Measurements from ENCODE around the gene SLC11A1.

DNA sequence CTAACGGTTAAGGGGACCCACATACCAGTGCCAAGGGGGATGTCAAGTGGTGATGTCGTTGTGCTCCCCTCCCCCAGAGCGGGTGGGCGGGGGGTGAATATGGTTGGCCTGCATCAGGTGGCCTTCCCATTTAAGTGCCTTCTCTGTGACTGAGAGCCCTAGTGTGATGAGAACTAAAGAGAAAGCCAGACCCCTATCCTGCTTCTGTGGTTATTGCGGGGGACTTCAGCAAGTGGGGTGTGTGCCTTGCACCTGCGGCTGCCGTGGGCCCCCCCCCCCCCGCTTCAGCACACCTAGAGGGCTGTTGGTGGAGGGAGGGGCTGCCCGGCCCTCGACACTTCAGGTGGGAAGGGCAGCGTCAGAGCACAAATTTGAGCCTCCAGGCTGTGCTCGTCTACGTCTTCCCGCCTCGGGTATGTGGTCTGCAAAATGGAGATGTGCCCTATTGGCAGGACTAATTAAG is 23.7 kb downstream of the SLC11A1 start:
- TF ChIP-seq, protein P1, sequence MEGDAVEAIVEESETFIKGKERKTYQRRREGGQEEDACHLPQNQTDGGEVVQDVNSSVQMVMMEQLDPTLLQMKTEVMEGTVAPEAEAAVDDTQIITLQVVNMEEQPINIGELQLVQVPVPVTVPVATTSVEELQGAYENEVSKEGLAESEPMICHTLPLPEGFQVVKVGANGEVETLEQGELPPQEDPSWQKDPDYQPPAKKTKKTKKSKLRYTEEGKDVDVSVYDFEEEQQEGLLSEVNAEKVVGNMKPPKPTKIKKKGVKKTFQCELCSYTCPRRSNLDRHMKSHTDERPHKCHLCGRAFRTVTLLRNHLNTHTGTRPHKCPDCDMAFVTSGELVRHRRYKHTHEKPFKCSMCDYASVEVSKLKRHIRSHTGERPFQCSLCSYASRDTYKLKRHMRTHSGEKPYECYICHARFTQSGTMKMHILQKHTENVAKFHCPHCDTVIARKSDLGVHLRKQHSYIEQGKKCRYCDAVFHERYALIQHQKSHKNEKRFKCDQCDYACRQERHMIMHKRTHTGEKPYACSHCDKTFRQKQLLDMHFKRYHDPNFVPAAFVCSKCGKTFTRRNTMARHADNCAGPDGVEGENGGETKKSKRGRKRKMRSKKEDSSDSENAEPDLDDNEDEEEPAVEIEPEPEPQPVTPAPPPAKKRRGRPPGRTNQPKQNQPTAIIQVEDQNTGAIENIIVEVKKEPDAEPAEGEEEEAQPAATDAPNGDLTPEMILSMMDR (tag by site-specific recombination; IDR thresholded peaks at IDR 0.05) = no peak
- TF ChIP-seq GLI2 (tag by site-specific recombination; IDR thresholded peaks at IDR 0.05; ENCODE audit: borderline replicate concordance, low read depth) (no peak), ZNF274 (IDR thresholded peaks at IDR 0.05; ENCODE audit: low read length) (no peak), ZNF274 (tag by site-specific recombination; IDR thresholded peaks at IDR 0.05; ENCODE audit: borderline replicate concordance) (no peak), KLF16 (tag by site-specific recombination; IDR thresholded peaks at IDR 0.05) (no peak), ZNF324 (tag by site-specific recombination; IDR thresholded peaks at IDR 0.05) (no peak), ZNF138 (tag by site-specific recombination; IDR thresholded peaks at IDR 0.05; ENCODE audit: borderline replicate concordance) (no peak), ZNF626 (tag by site-specific recombination; IDR thresholded peaks at IDR 0.05) (no peak), ZBTB1 (tag by site-specific recombination; IDR thresholded peaks at IDR 0.05) (no peak), ZNF558 (tag by site-specific recombination; IDR thresholded peaks at IDR 0.05) (no peak)
- TF ChIP-seq, protein P2, sequence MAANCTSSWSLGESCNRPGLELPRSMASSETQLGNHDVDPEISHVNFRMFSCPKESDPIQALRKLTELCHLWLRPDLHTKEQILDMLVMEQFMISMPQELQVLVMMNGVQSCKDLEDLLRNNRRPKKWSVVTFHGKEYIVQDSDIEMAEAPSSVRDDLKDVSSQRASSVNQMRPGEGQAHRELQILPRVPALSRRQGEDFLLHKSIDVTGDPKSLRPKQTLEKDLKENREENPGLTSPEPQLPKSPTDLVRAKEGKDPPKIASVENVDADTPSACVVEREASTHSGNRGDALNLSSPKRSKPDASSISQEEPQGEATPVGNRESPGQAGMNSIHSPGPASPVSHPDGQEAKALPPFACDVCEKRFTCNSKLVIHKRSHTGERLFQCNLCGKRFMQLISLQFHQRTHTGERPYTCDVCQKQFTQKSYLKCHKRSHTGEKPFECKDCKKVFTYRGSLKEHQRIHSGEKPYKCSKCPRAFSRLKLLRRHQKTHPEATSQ (tag by site-specific recombination; IDR thresholded peaks at IDR 0.05) = no peak
- TF ChIP-seq, protein P3, sequence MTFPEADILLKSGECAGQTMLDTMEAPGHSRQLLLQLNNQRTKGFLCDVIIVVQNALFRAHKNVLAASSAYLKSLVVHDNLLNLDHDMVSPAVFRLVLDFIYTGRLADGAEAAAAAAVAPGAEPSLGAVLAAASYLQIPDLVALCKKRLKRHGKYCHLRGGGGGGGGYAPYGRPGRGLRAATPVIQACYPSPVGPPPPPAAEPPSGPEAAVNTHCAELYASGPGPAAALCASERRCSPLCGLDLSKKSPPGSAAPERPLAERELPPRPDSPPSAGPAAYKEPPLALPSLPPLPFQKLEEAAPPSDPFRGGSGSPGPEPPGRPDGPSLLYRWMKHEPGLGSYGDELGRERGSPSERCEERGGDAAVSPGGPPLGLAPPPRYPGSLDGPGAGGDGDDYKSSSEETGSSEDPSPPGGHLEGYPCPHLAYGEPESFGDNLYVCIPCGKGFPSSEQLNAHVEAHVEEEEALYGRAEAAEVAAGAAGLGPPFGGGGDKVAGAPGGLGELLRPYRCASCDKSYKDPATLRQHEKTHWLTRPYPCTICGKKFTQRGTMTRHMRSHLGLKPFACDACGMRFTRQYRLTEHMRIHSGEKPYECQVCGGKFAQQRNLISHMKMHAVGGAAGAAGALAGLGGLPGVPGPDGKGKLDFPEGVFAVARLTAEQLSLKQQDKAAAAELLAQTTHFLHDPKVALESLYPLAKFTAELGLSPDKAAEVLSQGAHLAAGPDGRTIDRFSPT (tag by site-specific recombination; IDR thresholded peaks at IDR 0.05) = no peak
